T follicular helper cell (primary cell): ENCODE data around the gene SLC27A5.
"Not testable (repeated sequence)": the region's sequence is repeated elsewhere in the genome, so short reads cannot be mapped to it uniquely, and the experiment has no call there.

Source experiments
- DNase-seq: peaks from one replicate; pipeline ENCODE4 v3.0.0-alpha.2; 2020; ENCODE audit warnings: low read depth

Gene SLC27A5

GRCh38 chr19:58522709-58523108 is 10.9 kb upstream of the SLC27A5 start:
- DNase-seq: no peak

GRCh38 chr19:58521651-58522050 is 9.9 kb upstream of the SLC27A5 start:
- DNase-seq: no peak

- DNase-seq: no peak
Measured at GRCh38 chr19:58520257-58520599, 8.4 kb upstream of the SLC27A5 start.

DNA sequence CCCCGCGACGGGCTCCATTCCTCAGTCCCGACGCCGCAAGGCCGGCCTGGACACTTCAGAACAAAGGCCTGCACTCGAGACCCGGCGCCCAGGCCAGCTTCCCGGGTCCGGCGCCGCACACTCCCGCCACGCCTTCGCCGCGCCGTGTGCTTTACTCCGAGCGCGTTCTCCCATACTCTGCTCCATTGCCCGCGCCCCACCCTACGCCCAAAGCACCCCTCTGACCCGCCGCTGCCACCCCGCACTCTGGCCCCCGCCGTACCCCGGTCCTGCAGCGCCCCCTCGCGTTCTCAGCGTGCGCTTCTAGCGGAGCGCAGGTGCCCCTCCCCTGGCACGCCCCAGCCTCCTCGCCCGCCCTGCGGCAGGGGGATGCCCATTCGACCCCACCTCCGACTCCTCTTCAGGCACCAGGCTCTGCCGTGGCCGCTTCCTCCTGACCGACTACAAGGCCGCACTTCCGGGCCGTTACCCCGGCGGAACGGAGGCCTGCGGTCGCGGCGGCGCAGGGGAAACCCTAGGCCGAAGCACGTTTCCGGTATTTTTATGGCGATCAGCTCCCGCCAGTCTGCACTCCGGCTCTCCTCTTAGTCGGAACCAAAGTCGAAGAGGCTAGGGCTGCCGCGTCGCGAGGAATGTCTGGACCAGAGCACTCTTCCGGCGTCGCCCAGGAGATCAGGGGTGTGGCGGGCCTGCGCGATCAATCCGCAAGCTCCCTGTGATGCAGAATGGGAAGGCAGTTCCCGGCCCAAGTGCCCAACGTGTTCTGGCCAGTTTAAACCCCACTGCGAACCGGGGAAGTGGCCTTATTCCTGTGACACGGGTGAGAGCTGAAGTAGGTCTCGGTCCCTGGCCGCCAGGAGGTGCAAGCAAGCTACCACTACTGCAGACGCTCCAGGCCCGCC is 7.8 kb upstream of the SLC27A5 start, which contains the start of gene ZBTB45:
TSS of gene ZBTB45 (minus strand) at position 456 of the 902 bp plus-strand sequence. CDS start 2,137 bp downstream, outside the sequence.
- DNase-seq: peak; percentile 80

GRCh38 chr19:58519087-58519354 is 7.2 kb upstream of the SLC27A5 start:
- peak; percentile 33 for DNase-seq

- no peak for DNase-seq
Measured at GRCh38 chr19:58518256-58519086, 6.7 kb upstream of the SLC27A5 start.

DNA sequence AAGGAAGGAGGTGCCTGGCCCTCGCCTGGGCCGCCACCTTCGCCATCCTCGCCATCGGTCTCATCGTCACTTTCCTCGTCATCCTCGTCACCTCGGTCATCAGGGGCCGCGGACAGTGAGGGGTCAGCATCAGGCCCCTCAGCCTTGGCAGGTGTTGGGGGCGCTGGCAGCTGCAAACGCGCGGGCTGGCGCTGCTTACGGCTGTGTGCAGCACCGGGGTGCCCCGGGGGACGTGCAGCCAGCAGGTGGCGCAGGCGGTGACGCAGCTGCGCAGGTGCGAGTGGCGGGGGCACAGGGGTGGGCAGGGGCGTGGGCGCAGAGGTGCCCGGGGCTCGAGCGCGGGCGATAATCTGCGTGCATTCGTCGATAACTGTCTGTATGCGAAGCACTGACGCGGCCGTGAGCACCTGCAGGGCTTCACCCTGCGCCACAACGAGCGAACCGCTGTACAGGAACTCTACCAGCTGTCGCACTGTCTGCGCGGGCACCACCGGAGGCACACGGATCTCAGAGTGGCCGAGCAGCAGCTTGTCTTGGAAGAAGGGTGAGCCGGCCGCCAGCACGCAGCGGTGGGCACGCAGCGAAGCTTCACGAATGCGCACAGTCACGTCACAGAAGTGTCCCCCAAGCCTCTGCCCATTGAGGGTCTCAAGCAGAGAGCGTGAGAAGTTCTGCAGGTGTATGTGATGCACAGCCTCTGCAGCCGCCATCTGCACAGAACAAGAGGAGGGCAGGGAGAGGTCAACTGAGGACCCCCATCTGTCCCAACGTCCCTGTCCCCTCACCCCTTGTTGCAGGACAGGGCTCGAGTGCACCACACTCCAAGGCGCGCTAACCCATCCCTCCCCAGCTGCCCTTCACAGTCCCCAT is 5.4 kb upstream of the SLC27A5 start:
- DNase-seq: no peak

GRCh38 chr19:58516246-58516836 is 4.5 kb upstream of the SLC27A5 start:
- no peak for DNase-seq

GRCh38 chr19:58515259-58515658 is 3.5 kb upstream of the SLC27A5 start:
- no peak for DNase-seq

GRCh38 chr19:58514564-58515022 is 2.8 kb upstream of the SLC27A5 start:
- DNase-seq: no peak

DNA sequence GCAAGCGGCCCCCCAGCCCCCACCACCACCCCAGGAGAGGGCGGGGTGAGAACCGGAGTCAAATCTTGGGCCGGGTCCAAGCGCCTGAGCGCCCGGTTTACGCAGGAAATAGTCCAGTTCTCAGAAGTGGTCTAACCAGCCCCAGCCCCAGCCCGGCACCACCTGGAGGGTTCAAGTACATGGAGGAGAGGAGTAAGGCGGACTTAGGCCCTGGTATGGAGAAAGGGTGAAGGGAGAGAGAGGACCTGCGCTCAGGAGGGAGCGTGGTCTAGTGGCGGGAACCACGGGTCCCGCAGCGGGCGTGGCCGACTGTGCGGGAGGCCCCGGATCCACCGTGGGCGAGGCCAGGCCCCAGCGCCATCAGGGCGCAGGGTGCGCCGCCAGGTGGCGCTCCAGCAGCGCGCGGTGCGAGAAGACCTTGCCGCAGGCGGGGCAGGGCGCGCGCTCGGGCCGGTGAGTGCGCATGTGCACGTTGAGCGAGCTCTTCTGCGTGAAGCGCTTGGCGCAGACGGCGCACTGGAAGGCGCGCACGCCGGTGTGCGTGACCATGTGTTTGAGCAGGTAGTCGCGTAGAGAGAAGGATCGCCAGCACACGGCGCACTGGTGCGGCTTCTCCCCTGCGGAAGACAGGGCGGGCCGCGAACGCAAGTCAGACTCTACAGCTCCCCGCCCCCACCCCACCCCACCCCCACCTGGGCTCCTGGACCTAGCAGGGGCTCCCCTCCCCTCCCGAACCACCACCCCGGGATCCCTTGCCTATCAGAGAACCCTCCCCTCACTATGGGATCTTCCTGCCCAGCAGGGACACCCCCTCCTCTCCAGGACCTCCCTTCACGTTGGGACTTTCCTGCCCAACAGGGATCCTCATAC is 2.1 kb upstream of the SLC27A5 start:
- DNase-seq: peak; percentile 90

- no peak for DNase-seq
Measured at GRCh38 chr19:58513213-58513693, 1.5 kb upstream of the SLC27A5 start.

GRCh38 chr19:58510084-58510862 is 1.5 kb downstream of the SLC27A5 start:
- no peak for DNase-seq

DNA sequence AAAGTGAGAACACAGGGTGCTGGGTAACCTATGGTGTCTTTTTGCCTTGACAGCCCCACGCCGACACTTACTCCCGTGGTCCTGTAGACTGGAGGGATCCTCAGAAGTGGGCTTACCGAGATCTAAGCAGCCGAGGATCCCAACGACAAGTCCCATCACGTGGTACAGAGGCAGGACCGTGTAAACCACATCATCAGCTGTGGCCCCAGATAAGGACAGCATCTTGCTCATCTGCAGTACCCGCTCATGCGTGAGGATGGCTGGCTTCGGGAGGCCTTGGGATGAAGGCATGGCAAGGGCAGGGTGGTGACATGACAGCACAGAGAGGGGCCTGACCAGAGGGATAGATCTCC is 2.1 kb downstream of the SLC27A5 start:
- no peak for DNase-seq

- not testable (repeated sequence) for DNase-seq
Measured at GRCh38 chr19:58507602-58508223, 4.1 kb downstream of the SLC27A5 start.

GRCh38 chr19:58500242-58500641 is 11.6 kb downstream of the SLC27A5 start:
- no peak for DNase-seq

GRCh38 chr19:58499021-58499927 is 12.5 kb downstream of the SLC27A5 start:
- DNase-seq: peak; percentile 87

- no peak for DNase-seq
Measured at GRCh38 chr19:58498316-58499020, 13.3 kb downstream of the SLC27A5 start.
